ENCODE data around the gene SAA1.

The SAA1 gene

DNA sequence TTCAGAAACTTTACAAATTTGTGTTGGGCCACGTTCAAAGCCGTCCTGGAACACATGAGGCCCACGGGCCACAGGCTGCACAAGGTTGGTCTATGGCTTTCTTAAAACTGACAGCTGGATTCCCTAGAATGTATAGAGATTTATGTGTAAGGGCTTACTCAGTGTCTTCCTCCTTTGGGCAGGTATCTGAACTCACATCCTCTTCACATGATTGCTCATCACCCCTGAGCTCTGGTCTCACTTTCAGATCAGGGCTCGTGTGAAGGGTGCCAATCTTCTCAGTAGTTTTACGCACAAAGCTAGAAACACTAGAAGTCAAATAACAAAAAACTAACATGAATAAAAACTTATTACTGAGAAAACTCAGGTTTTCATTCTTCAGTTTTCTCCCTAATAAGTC lies 28.8 kb downstream of the SAA1 start:
- FAIRE-seq: peak; percentile 69
- TF ChIP-seq POLR2A (IDR thresholded peaks at IDR 0.05; ENCODE audit: low read depth, low read length) (no peak), POLR2AphosphoS5 (IDR thresholded peaks at IDR 0.05; ENCODE audit: low read depth, low read length) (no peak), TAF1 (IDR thresholded peaks at IDR 0.05; ENCODE audit: borderline replicate concordance, low read depth, low read length) (no peak)

DNA sequence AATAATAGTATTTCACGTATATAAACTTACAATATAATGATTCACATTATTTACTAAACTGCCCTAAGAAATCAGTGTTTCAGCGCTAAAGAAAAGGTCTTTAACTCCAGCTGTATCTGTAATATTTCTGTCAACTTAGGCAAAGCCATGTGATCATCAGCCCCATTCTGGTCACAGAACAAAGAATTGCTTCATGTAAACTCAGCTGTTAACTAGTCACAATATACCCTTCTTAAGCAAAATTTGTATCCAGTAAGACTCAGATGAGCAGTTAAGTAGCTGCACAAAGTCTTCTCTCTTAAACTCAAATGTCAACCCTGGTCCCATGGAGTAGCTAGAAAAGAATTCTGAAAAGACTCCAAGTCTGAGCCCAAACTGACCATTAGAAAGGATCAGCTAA lies 29.3 kb downstream of the SAA1 start:
- DNase-seq (ENCODE audit: insufficient read length) (no peak), FAIRE-seq (peak; percentile 77)
- TF ChIP-seq POLR2AphosphoS5 (IDR thresholded peaks at IDR 0.05; ENCODE audit: low read depth, low read length): no peak
- TF ChIP-seq POLR2A (IDR thresholded peaks at IDR 0.05; ENCODE audit: low read depth, low read length): no peak
- TF ChIP-seq TAF1 (IDR thresholded peaks at IDR 0.05; ENCODE audit: borderline replicate concordance, low read depth, low read length): no peak

More for the DNA sequence above, 28.8 kb downstream of the SAA1 start:
- no peak for DNase-seq (ENCODE audit: insufficient read length)

DNA sequence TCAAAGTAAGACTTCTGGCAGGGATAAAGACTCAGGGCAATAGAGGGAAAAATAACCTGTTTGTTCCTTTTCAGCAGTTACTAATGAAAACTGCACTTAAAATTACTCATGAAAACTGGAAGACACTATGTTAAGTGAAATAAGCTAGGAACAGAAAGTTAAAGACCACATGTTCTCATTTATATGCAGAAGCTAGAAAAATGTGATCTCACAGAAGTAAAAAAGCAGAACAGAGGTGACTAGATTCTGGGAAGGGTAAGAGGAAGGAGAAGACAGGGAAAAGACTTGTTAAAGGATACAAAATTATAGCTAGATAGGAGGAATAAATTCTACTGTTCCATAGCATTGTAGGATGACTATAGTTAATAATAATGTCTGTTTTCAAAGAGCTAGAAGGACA lies 33.7 kb downstream of the SAA1 start:
- FAIRE-seq (no peak), DNase-seq (ENCODE audit: insufficient read length) (no peak)
- TF ChIP-seq POLR2A (IDR thresholded peaks at IDR 0.05; ENCODE audit: low read depth, low read length) (no peak), POLR2AphosphoS5 (IDR thresholded peaks at IDR 0.05; ENCODE audit: low read depth, low read length) (no peak), TAF1 (IDR thresholded peaks at IDR 0.05; ENCODE audit: borderline replicate concordance, low read depth, low read length) (no peak)

DNA sequence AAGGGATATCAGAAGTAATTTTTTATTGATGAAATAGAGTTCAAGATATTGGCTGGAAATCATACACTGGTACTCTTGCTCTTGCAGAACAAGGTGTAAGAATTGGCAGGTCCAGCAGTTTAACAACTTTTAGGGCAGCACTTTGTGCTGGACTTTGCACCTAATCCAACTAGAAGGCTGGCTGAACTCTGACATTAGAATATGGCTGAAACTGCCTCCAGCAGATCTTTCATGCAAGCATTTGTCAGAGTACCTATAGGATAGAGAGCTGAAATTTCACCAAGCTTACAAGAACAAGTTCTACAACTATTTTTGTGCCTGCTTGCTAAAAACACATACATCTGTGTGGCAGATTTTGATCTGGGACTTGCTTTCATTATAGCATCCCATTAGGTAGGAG lies 38.7 kb downstream of the SAA1 start:
- DNase-seq (ENCODE audit: insufficient read length) (no peak), FAIRE-seq (no peak)
- TF ChIP-seq TAF1 (IDR thresholded peaks at IDR 0.05; ENCODE audit: borderline replicate concordance, low read depth, low read length): no peak
- TF ChIP-seq POLR2A (IDR thresholded peaks at IDR 0.05; ENCODE audit: low read depth, low read length): no peak
- TF ChIP-seq POLR2AphosphoS5 (IDR thresholded peaks at IDR 0.05; ENCODE audit: low read depth, low read length): no peak

DNA sequence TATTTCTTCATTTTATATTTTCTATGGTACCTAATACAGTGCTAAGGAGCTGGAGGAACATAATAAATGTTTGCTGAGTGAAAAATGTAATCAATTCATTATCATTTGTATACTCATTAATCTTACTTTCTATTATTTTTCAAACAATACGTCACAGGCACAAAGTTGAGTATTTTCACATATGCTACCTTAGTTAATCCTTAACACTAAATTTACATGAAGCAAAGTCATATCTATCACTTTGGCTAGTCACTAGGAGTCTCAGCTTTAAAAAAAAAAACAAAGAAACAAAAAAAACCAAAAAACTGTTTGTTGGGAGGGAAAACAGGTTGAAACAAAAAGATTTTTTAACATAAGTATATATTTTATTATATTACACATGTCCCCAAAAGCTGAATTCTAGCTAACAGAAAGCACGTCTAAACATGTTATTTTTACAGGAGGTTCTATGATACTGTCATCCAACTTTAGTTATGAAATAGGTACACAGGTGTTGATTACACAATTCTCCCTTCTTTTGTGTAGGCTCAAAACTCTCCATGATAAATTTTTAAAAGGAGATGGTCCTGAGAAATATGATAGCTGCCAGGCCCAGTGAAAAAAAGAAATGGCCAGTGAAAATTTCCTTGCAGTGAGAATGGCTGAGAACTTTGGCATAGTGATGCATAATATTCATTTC lies 41.5 kb downstream of the SAA1 start:
- no peak for TF ChIP-seq TAF1 (IDR thresholded peaks at IDR 0.05; ENCODE audit: borderline replicate concordance, low read depth, low read length)
- TF ChIP-seq POLR2A (IDR thresholded peaks at IDR 0.05; ENCODE audit: low read depth, low read length): no peak
- no peak for FAIRE-seq
- DNase-seq (ENCODE audit: insufficient read length): no peak

DNA sequence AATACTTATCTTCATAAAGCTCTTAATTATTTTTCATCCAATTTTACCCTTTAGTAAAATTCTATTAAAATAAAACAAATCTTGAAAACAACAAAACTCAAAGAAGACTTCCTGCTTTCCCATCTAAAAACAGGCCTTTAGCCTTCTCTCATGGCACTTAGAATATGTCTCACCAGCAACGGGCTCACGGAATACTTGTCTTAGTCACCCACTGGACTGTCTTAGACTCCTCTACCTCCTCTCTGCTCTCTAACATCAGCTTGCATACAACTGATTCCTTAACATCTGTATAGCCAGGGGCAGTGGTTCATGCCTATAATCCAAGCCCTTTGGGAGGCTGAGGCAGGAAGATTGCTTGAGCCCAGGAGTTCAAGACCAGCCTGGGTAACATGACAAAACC lies 42.2 kb downstream of the SAA1 start:
- TF ChIP-seq POLR2AphosphoS5 (IDR thresholded peaks at IDR 0.05; ENCODE audit: low read depth, low read length): no peak
- TF ChIP-seq TAF1 (IDR thresholded peaks at IDR 0.05; ENCODE audit: borderline replicate concordance, low read depth, low read length): no peak
- no peak for TF ChIP-seq POLR2A (IDR thresholded peaks at IDR 0.05; ENCODE audit: low read depth, low read length)
- DNase-seq (ENCODE audit: insufficient read length) (no peak), FAIRE-seq (no peak)

DNA sequence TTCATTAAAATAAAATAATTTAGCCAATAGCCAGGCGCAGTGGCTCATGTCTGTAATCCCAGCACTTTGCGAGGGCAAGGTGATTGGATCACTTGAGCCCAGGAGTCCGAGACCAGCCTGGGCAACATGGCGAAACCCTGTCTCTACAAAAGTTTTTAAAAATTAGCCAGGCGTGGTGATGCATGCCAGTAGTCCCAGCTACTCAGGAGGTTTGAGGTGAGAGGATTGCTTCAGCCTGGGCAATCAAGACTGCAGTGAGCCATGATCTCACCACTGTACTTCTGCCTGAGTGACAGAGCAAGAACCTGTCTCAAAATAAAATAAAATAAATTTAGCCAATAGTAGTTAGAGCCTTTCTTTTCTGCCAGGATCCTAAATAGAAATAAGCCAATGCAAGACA lies 43.6 kb downstream of the SAA1 start:
- DNase-seq (ENCODE audit: insufficient read length) (no peak), FAIRE-seq (no peak)
- TF ChIP-seq POLR2A (IDR thresholded peaks at IDR 0.05; ENCODE audit: low read depth, low read length) (no peak), TAF1 (IDR thresholded peaks at IDR 0.05; ENCODE audit: borderline replicate concordance, low read depth, low read length) (no peak), POLR2AphosphoS5 (IDR thresholded peaks at IDR 0.05; ENCODE audit: low read depth, low read length) (no peak)

DNA sequence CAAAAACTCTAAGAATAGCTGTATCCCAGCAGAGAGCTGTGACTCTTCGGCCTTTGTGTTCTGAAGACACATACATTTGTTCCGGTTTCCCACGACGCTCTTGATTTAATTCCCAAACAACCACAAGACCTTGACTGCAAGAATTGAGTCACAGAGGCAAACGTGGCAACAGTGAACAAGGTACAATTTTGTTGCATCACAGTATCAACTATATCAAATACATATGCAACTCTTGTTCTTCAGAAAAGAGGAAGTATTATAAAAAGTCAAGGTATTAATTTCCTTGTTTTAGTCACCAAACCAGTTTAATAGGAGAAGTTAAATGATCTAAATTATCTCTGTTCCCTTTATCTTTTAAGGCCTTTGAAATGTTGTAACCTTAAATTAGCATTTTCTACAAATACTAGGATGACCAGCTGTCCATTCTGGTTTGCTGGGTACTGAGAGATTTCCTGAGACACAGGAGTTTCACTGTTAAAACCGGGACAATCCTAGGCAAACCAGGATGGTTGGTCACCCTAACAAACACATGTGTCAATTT lies 44.8 kb downstream of the SAA1 start:
- FAIRE-seq (peak; percentile 80), DNase-seq (ENCODE audit: insufficient read length) (no peak)
- TF ChIP-seq POLR2AphosphoS5 (IDR thresholded peaks at IDR 0.05; ENCODE audit: low read depth, low read length) (no peak), POLR2A (IDR thresholded peaks at IDR 0.05; ENCODE audit: low read depth, low read length) (no peak), TAF1 (IDR thresholded peaks at IDR 0.05; ENCODE audit: borderline replicate concordance, low read depth, low read length) (no peak)

DNA sequence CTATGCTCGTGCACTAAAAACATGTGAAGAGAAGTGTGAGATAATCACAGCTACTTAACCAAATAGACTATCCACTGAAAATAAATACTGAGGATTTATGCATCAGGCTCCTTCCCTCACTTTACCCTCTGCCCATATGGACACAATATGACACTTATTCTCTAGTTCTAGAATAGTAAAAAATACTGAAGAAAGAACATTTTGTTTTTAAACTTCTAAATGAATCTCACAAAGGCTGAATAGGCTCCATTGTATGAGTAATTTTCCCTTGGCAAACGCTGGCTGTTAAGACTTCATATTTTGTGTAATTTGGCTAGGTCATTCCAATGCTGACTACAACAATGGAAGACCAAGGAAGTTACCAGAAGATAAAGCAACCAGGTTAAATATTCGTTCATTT lies 45.9 kb downstream of the SAA1 start:
- DNase-seq (ENCODE audit: insufficient read length) (no peak), FAIRE-seq (no peak)
- no peak for TF ChIP-seq TAF1 (IDR thresholded peaks at IDR 0.05; ENCODE audit: borderline replicate concordance, low read depth, low read length)
- no peak for TF ChIP-seq POLR2A (IDR thresholded peaks at IDR 0.05; ENCODE audit: low read depth, low read length)
- no peak for TF ChIP-seq POLR2AphosphoS5 (IDR thresholded peaks at IDR 0.05; ENCODE audit: low read depth, low read length)

DNA sequence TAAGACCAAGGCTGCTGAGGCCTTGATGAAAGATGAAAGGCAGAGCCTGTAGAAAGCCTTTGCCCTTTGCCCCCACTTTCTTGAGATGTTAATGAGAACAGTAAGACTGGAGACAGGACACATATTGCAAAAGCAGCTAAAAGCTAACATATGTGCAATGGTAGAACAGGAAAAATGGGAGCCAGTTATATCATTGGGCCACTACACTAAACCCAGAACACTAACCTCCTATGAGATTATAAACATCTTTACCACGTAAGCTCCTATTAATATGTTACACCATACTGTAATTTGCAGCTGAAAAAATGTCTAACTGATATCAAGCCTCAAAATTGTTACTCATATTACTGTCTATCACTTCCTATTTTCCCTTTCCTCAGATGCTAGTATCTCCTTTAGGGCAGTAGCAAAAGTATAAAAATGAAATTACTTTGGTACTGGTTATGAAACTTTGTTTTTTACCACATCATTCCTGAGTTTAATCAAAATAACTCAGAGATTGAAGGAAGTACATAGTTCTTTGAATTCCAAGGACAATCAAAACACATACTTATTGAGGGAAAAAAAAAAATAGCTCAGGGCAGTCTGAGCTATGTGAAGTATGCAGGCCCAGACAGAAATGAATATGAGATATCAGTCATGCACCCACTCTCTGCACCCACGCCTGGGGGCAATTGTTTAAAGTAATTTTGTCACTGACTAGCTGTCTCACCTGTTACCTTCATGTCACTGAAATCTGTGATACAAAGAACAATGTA lies 46.8 kb downstream of the SAA1 start:
- TF ChIP-seq TAF1 (IDR thresholded peaks at IDR 0.05; ENCODE audit: borderline replicate concordance, low read depth, low read length): no peak
- TF ChIP-seq POLR2AphosphoS5 (IDR thresholded peaks at IDR 0.05; ENCODE audit: low read depth, low read length): no peak
- no peak for TF ChIP-seq POLR2A (IDR thresholded peaks at IDR 0.05; ENCODE audit: low read depth, low read length)
- FAIRE-seq (peak; percentile 64), DNase-seq (ENCODE audit: insufficient read length) (no peak)

DNA sequence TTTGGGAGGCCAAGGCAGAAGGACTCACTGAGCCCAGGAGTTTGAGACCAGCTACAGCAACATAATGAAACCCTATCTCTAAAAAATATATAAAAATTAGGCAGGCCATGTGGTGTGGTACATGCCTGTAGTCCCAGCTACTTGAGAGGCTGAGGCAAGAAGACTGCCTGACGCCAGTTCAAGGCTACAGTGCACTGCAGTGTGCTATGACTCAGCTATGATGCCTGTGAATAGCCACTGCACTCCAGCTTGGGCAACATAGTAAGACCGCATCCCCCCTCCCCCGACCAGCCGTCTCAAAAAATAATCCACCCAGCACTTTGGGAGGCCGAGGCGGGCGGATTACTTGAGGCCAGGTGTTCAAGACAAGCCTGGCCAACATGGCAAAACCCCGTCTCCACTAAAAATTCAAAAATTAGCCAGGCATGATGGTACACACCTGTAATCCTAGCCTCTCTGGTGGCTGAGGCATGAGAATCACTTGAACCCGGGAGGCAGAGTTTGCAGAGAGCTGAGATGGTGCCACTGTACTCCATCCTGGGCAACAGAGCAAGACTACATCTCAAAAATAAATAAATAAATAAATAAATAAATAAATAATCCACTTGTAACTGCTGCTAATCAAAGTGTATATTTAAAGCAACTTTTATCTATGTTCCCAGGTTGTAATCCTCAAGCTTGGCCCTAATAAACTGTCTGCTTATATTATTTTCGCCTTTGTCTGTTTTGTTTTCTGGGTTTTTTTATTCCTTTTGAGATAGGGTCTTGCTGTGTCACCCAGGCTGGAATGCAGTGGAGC lies 48.1 kb downstream of the SAA1 start:
- TF ChIP-seq POLR2AphosphoS5 (IDR thresholded peaks at IDR 0.05; ENCODE audit: low read depth, low read length) (no peak), TAF1 (IDR thresholded peaks at IDR 0.05; ENCODE audit: borderline replicate concordance, low read depth, low read length) (no peak), POLR2A (IDR thresholded peaks at IDR 0.05; ENCODE audit: low read depth, low read length) (no peak)
- FAIRE-seq (no peak), DNase-seq (ENCODE audit: insufficient read length) (no peak)

All from GM12892 (cell line).